ENCODE measurements around the gene RERE.

DNA sequence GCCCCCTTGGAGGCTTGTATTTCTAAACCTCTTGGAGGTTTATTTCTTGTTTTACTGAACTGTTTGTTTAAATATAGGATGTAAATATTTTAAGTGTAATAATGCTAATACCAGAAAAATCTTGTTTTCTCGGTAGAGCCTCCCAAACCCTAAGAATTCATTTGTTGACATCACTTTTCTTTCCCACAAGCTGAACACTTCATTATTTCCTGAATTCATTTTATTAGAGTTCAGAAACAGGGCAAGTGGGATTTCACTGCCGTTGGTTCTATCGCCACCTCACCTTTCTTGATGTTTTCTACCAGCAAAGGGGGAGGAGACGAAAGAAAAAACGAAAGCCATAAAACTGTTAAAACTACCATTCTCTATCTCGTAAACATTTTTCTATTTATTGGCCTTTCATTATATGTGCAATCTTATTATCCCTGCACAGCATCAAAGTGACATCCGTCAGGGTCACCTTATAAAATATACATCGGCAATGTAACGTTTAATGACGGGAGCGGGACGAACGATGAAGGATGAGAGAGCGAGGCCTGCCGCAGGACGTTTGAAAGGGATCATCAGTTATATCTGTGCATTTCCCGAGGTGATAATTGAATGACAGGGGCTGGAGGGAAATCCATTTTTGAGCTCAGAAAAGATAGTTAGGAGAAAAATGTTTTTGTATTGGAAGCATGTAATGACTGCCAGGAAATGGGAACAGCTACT is 440.0 kb downstream of the RERE start:
- TF ChIP-seq POLR2A (IDR thresholded peaks at IDR 0.05), result no peak
- TF ChIP-seq CTCF (IDR thresholded peaks at IDR 0.05), result no peak

Measured in heart left ventricle (tissue), 13 donors.